Erythroblast (primary cell): ENCODE data around the gene FSCB.
"Not testable (repeated sequence)": the region's sequence is repeated elsewhere in the genome, so short reads cannot be mapped to it uniquely, and the experiment has no call there.

Experiments
- GATA1 ChIP-seq: IDR thresholded peaks from 2 replicates; pipeline ENCODE4 v1.6.1; 2011; ENCODE audit warnings: low read depth, mild to moderate bottlenecking, control low read depth, low read length, moderate library complexity
- POLR2A ChIP-seq: IDR thresholded peaks from 2 replicates; pipeline ENCODE4 v1.6.1; 2011; ENCODE audit warnings: mild to moderate bottlenecking, low read length

GRCh38 chr14:44515668-44516067 lies 8.6 kb upstream of the FSCB start:
- TF ChIP-seq POLR2A, GATA1: not testable (repeated sequence)
